Measurements from ENCODE around the gene FBXL16. TPM values are rescaled to one million over a fixed set of nuclear protein-coding genes. Genes with fewer than 3 reads are reported as not detected.
A peak's percentile ranks its signal among the peaks of the same experiment; 100 is the strongest.
"Not testable (repeated sequence)": the region's sequence is repeated elsewhere in the genome, so short reads cannot be mapped to it uniquely, and the experiment has no call there.

The FBXL16 gene
- total and polyA plus RNA-seq, 9 of the 15 experiments (the other 6 are each of a cell fraction or from before 2014, with no cell fraction given) = 0.21 to 8.2 (median 1.7) TPM

DNA sequence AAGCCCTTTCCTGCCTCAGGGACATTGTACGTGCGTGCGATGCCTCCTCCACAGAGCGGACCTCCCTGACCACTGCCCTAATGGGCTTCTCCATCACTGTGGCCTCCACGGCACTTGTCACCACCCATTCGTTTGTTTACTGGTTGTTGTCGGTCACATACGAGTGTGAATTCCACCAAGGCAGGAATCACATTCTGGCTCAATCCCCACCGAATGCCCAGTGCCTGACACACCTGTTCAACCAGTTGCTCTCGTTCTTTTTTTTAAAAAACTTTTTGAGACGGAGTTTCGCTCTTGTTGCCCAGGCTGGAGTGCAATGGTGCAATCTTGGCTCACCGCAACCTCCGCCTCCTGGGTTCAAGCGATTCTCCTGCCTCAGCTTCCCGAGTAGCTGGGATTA, 14.4 kb downstream of the FBXL16 start:
- POLR2A ChIA-PET = interaction anchor here (0.7 kb wide), 1 partner anchor 312 kb away, joined by 3 read pairs; no protein-coding TSS in a partner anchor
- CTCF ChIA-PET (ENCODE audit: low intra/inter-chr PET ratio); FAIRE-seq; H3K9me3 ChIP-seq (replicated peaks; ENCODE audit: control insufficient read depth, insufficient read depth, low read depth, low read length); H3K4me3 ChIP-seq; ATAC-seq; in situ Hi-C loops (cut with MboI); H4K20me1 ChIP-seq (replicated peaks; ENCODE audit: control insufficient read depth, insufficient read depth, low read length); H3K4me2 ChIP-seq (ENCODE audit: insufficient read depth, low read length); BruUV-seq (replicated peaks); intact Hi-C loops (cut with micrococcal nuclease); H3K27ac ChIP-seq (ENCODE audit: extremely low read depth, low read depth, low read length); H3K9me1 ChIP-seq (ENCODE audit: control insufficient read depth, insufficient read depth, low read length); H2AFZ ChIP-seq (ENCODE audit: low read depth, low read length); H3K27me3 ChIP-seq (ENCODE audit: control insufficient read depth in 2 of 2, insufficient read depth in 2 of 2, low read length in 2 of 2); DNase-seq (ENCODE audit: extremely low read depth in 1 of 4, low spot score in 3 of 4): not testable (repeated sequence)
- peaks cover 17% of the 10 kb centered on the region; the same call in 2 of the 3 replicates for H3K79me2 ChIP-seq (ENCODE audit: control insufficient read depth, insufficient read depth, low read length)
- peak overlapping the region in 1 of 2 experiments; percentile 42; a peak in 2 of 4 replicates for H3K9ac ChIP-seq (ENCODE audit: insufficient read depth in 1 of 2, low read depth in 2 of 2, low read length in 2 of 2)
- WGBS (ENCODE audit: insufficient coverage, low coverage, missing lambda C conversion rate) = 81% methylated on average over 12 of the region's 16 CpGs
- peaks cover 23% of the 10 kb centered on the region; the same call in 2 of the 3 replicates for H3K36me3 ChIP-seq (ENCODE audit: control insufficient read depth, insufficient read depth, low read length)
- H3K4me1 ChIP-seq (replicated peaks in 1 of 2; ENCODE audit: control insufficient read depth in 2 of 2, insufficient read depth in 2 of 2, low read length in 2 of 2) = peaks cover 12 to 84% of the 10 kb centered on the region in 2 experiments

DNA sequence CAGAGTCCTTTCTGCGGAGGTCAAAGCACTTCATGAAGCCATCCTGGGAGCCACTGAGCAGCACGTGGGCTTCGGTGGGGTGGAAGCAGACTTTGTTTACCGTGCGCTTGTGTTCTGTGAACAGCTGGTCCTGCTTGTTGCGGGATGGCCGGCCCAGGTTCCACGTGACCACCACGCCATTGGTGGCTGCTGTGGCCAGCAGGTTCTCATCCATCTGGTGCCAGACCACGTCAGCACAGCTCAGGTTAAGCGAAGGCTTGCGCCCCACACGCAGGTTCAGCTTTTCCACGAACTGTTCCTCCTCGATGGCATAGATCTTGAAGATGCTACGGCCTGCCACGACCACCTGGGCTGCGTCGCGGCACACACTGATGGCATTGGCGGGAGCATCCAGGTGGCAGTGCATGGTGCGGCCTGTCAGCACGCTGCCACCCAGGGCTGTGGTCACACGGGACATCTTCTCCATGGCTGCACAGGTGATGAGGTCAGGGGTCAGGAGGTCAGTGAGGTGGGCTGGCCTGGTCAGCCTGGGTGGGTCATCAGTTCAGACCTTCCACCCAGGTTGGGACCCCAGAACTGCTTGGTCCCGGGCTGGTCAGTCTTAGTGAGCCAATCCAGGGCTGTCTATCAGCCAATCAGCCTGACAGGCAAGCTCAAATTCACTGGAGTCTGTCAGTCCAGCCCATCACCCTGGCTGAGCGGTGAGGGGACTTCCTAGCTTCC, 16.3 kb downstream of the FBXL16 start:
- in situ Hi-C loops (cut with MboI) = no loop called here
- H3K27me3 ChIP-seq (ENCODE audit: control insufficient read depth in 2 of 2, insufficient read depth in 2 of 2, low read length in 2 of 2) = no peaks in the 10 kb centered on the region
- peak; percentile 49 for FAIRE-seq
- TF ChIP-seq NR2C1 (IDR thresholded peaks at IDR 0.05) (peak; percentile 45; the same call in 1 of the 2 replicates), NR2C1 (tag; IDR thresholded peaks at IDR 0.05) (peak; percentile 54), KLF16 (IDR thresholded peaks at IDR 0.05) (no peak)
- TF ChIP-seq, protein P1, sequence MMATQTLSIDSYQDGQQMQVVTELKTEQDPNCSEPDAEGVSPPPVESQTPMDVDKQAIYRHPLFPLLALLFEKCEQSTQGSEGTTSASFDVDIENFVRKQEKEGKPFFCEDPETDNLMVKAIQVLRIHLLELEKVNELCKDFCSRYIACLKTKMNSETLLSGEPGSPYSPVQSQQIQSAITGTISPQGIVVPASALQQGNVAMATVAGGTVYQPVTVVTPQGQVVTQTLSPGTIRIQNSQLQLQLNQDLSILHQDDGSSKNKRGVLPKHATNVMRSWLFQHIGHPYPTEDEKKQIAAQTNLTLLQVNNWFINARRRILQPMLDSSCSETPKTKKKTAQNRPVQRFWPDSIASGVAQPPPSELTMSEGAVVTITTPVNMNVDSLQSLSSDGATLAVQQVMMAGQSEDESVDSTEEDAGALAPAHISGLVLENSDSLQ (IDR thresholded peaks at IDR 0.05) = peak; percentile 44; the same call in 1 of the 2 replicates

More for the DNA sequence above, 16.3 kb downstream of the FBXL16 start:
- ATAC-seq (no peak; the same call in 2 of the 3 replicates), DNase-seq (ENCODE audit: extremely low read depth in 1 of 4, low spot score in 3 of 4) (no peak)
- peaks cover 40% of the 10 kb centered on the region; the same call in 2 of the 3 replicates for H3K36me3 ChIP-seq (ENCODE audit: control insufficient read depth, insufficient read depth, low read length)
- peaks cover 17% of the 10 kb centered on the region; the same call in 2 of the 3 replicates for H3K79me2 ChIP-seq (ENCODE audit: control insufficient read depth, insufficient read depth, low read length)
- POLR2A ChIA-PET = interaction anchor here (0.6 to 1.3 kb wide), 5 partner anchors 8 to 471 kb away, joined by 3 to 10 read pairs (median 4); partner anchors contain the start of genes METRN and STUB1
- H2AFZ ChIP-seq (ENCODE audit: low read depth, low read length) = peak overlapping the region; percentile 88; the same call in 1 of the 2 replicates
- H4K20me1 ChIP-seq (replicated peaks; ENCODE audit: control insufficient read depth, insufficient read depth, low read length) = no peaks in the 10 kb centered on the region
- CTCF ChIA-PET (ENCODE audit: low intra/inter-chr PET ratio) = no interaction called here
- H3K4me3 ChIP-seq = peak overlapping the region; percentile 92
- intact Hi-C loops (cut with micrococcal nuclease) = no loop called here
- 78% methylated on average over 25 of the region's 26 CpGs for WGBS (ENCODE audit: insufficient coverage, low coverage, missing lambda C conversion rate)
- peak overlapping the region; percentile 94 to 98 for H3K9ac ChIP-seq (ENCODE audit: insufficient read depth in 1 of 2, low read depth in 2 of 2, low read length in 2 of 2)
- H3K4me1 ChIP-seq (replicated peaks in 1 of 2; ENCODE audit: control insufficient read depth in 2 of 2, insufficient read depth in 2 of 2, low read length in 2 of 2) = peaks cover 5 to 84% of the 10 kb centered on the region in 2 experiments
- peaks cover 5% of the 10 kb centered on the region for H3K9me1 ChIP-seq (ENCODE audit: control insufficient read depth, insufficient read depth, low read length)
- no peaks in the 10 kb centered on the region for H3K9me3 ChIP-seq (replicated peaks; ENCODE audit: control insufficient read depth, insufficient read depth, low read depth, low read length)
- peak overlapping the region; percentile 87 for H3K4me2 ChIP-seq (ENCODE audit: insufficient read depth, low read length)
- H3K27ac ChIP-seq (ENCODE audit: extremely low read depth, low read depth, low read length) = peak overlapping the region; percentile 86
- no TSS peak for BruUV-seq (replicated peaks)

Measured in K562 (cell line).